HEK293 (cell line): ENCODE data around the gene PNRC1.
"Not testable (repeated sequence)": the region's sequence is repeated elsewhere in the genome, so short reads cannot be mapped to it uniquely, and the experiment has no call there.

Experiments used
- CTCF ChIP-seq: fragments of 450-650 bp; formaldehyde crosslinking; IDR thresholded peaks from 2 replicates; pipeline ENCODE4 v1.5.1; 2016; ENCODE audit warnings: missing biosample characterization, missing genetic modification characterization
- MYNN ChIP-seq: fragments of 450-650 bp; formaldehyde crosslinking; IDR thresholded peaks from 2 replicates; pipeline ENCODE4 v1.5.1; 2016; ENCODE audit warnings: missing biosample characterization, missing genetic modification characterization, borderline replicate concordance
- SP3 ChIP-seq: fragments of 450-650 bp; formaldehyde crosslinking; IDR thresholded peaks from 2 replicates; pipeline ENCODE4 v1.5.1; 2016; ENCODE audit warnings: missing biosample characterization, missing genetic modification characterization
- ZEB2 ChIP-seq: fragments of 450-650 bp; formaldehyde crosslinking; IDR thresholded peaks from 2 replicates; pipeline ENCODE4 v1.5.1; 2016; ENCODE audit warnings: missing biosample characterization, missing genetic modification characterization
- ZNF121 ChIP-seq: fragments of 450-650 bp; formaldehyde crosslinking; IDR thresholded peaks from 2 replicates; pipeline ENCODE4 v1.5.1; 2016; ENCODE audit warnings: missing biosample characterization, missing genetic modification characterization
- ZNF324 ChIP-seq: fragments of 450-650 bp; formaldehyde crosslinking; IDR thresholded peaks from 2 replicates; pipeline ENCODE4 v1.5.1; 2016; ENCODE audit warnings: missing biosample characterization, missing genetic modification characterization
- ZNF394 ChIP-seq: fragments of 450-650 bp; formaldehyde crosslinking; IDR thresholded peaks from 2 replicates; pipeline ENCODE4 v1.5.1; 2016; ENCODE audit warnings: missing biosample characterization, missing genetic modification characterization, mild to moderate bottlenecking, moderate library complexity, borderline replicate concordance
- ZNF48 ChIP-seq: fragments of 450-650 bp; formaldehyde crosslinking; IDR thresholded peaks from 2 replicates; pipeline ENCODE4 v1.5.1; 2016; ENCODE audit warnings: missing biosample characterization, missing genetic modification characterization
- ZNF792 ChIP-seq: fragments of 450-650 bp; formaldehyde crosslinking; IDR thresholded peaks from 2 replicates; pipeline ENCODE4 v1.5.1; 2016; ENCODE audit warnings: missing biosample characterization, missing genetic modification characterization
- TF ChIP-seq, protein P1 (sequence below): fragments of 450-650 bp; formaldehyde crosslinking; IDR thresholded peaks from 2 replicates; pipeline ENCODE4 v1.5.1; 2016; ENCODE audit warnings: missing biosample characterization, missing genetic modification characterization

GRCh38 chr6:89037901-89038293 lies 42.7 kb upstream of the PNRC1 start:
- TF ChIP-seq, protein P1, sequence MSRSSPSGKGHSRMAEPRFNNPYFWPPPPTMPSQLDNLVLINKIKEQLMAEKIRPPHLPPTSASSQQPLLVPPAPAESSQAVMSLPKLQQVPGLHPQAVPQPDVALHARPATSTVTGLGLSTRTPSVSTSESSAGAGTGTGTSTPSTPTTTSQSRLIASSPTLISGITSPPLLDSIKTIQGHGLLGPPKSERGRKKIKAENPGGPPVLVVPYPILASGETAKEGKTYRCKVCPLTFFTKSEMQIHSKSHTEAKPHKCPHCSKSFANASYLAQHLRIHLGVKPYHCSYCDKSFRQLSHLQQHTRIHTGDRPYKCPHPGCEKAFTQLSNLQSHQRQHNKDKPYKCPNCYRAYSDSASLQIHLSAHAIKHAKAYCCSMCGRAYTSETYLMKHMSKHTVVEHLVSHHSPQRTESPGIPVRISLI (tag by site-specific recombination) = not testable (repeated sequence)
- not testable (repeated sequence) for TF ChIP-seq ZNF324; MYNN; SP3 (tag by site-specific recombination); ZNF394 (tag by site-specific recombination); ZNF48 (tag by site-specific recombination); ZNF121 (tag by site-specific recombination); ZNF792; CTCF (tag by site-specific recombination); ZEB2 (tag by site-specific recombination)
